Measurements from ENCODE around the gene PLXNC1.

PLXNC1 gene

DNA sequence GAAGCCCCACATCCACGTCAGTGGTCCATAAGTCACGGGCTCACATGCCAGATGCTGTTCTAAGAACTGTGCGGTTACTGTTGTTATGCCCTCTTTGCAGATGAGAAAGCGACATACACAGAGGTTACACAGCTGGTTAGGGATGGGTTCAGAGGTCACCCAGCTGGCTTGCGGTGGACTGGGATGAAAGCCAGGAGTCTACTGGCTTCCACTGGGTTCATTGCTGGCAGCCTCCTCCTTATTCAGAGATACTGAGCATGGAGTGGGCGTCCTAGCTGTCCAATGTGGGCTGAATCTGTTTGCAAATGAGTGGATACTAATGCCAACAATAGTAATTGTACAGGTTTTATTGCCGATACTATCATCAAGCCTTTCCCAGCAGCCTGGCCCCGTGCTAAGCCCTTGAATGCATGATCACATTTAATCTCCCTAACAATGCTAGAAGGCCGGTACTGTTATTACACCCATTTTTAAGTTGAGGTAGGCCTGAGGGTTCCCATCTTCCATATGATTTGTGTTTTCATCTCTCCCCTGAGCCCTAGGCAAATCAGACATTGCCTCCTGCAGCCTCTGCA lies 129.1 kb downstream of the PLXNC1 start:
- DNase-seq, result no peak
- WGBS (ENCODE audit: insufficient coverage), result 98% methylated on average over 6 of the region's 9 CpGs
- H3K4me1 ChIP-seq (ENCODE audit: control extremely low read depth in 1 of 4, control insufficient read depth in 4 of 4, insufficient read depth in 4 of 4, low read length in 3 of 4), result peaks cover 0 to 3% (median under 1%) of the 10 kb centered on the region in 4 experiments
- H3K36me3 ChIP-seq (ENCODE audit: control insufficient read depth in 4 of 4, insufficient read depth in 4 of 4, low read length in 3 of 4), result peaks cover 8 to 46% (median 20%) of the 10 kb centered on the region in 4 experiments
- no peaks in the 10 kb centered on the region for H3K27me3 ChIP-seq (replicated peaks in 2 of 5; ENCODE audit: control insufficient read depth in 4 of 5, insufficient read depth in 5 of 5, low read length in 4 of 5)
- no peak overlapping the region for H3K4me3 ChIP-seq (ENCODE audit: control insufficient read depth in 1 of 7, extremely low read depth in 1 of 7, insufficient read depth in 4 of 7, low read depth in 2 of 7, low read length in 6 of 7)
- POLR2A ChIA-PET, result no interaction called here
- no peaks in the 10 kb centered on the region for H3K9me3 ChIP-seq (ENCODE audit: control extremely low read depth in 1 of 5, control insufficient read depth in 4 of 5, insufficient read depth in 2 of 5, low read depth in 1 of 5, low read length in 4 of 5)
- no peak overlapping the region for H3K27ac ChIP-seq (ENCODE audit: insufficient read depth in 1 of 2, low read depth in 1 of 2, low read length in 2 of 2, poor library complexity in 1 of 2, severe bottlenecking in 2 of 2)
- CTCF ChIA-PET, result interaction anchor here (1.2 kb wide), 1 partner anchor 23 kb away, joined by 3 read pairs; no protein-coding TSS in a partner anchor

DNA sequence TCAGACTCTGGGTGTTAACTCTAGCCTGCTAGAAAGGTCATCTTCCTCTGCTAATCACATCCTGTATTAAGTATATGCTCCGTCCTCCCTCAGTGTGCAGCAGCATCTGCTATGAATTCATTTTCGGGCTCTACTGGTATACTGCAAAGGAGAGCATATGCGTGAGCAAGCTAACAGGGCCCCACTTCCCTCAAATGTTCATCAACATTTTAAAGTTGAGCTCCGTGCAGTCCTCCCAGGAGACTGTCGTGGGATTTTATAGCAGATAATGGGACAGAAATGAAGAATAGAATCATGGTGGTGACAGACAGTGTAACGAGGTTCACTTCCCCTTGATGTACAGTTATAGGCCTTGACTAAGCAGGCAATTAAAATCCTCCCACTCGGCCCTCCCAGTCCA lies 131.7 kb downstream of the PLXNC1 start:
- ChIA-PET POLR2A (no interaction called here), CTCF (interaction anchor here (1.2 to 1.5 kb wide), 3 partner anchors 9 to 252 kb away, joined by 3 to 6 read pairs (median 5); no protein-coding TSS in a partner anchor)
- H3K9me3 ChIP-seq (ENCODE audit: control extremely low read depth in 1 of 5, control insufficient read depth in 4 of 5, insufficient read depth in 2 of 5, low read depth in 1 of 5, low read length in 4 of 5), result no peaks in the 10 kb centered on the region
- H3K27me3 ChIP-seq (replicated peaks in 2 of 5; ENCODE audit: control insufficient read depth in 4 of 5, insufficient read depth in 5 of 5, low read length in 4 of 5), result no peaks in the 10 kb centered on the region
- peaks cover 0 to 10% (median 3%) of the 10 kb centered on the region in 4 experiments for H3K4me1 ChIP-seq (ENCODE audit: control extremely low read depth in 1 of 4, control insufficient read depth in 4 of 4, insufficient read depth in 4 of 4, low read length in 3 of 4)
- H3K27ac ChIP-seq (ENCODE audit: insufficient read depth in 1 of 2, low read depth in 1 of 2, low read length in 2 of 2, poor library complexity in 1 of 2, severe bottlenecking in 2 of 2), result no peak overlapping the region
- no peak overlapping the region for H3K4me3 ChIP-seq (ENCODE audit: control insufficient read depth in 1 of 7, extremely low read depth in 1 of 7, insufficient read depth in 4 of 7, low read depth in 2 of 7, low read length in 6 of 7)
- no peak for DNase-seq
- 95% methylated on average over 4 of the region's 7 CpGs for WGBS (ENCODE audit: insufficient coverage)
- H3K36me3 ChIP-seq (ENCODE audit: control insufficient read depth in 4 of 4, insufficient read depth in 4 of 4, low read length in 3 of 4), result peaks cover 16 to 51% (median 24%) of the 10 kb centered on the region in 4 experiments

DNA sequence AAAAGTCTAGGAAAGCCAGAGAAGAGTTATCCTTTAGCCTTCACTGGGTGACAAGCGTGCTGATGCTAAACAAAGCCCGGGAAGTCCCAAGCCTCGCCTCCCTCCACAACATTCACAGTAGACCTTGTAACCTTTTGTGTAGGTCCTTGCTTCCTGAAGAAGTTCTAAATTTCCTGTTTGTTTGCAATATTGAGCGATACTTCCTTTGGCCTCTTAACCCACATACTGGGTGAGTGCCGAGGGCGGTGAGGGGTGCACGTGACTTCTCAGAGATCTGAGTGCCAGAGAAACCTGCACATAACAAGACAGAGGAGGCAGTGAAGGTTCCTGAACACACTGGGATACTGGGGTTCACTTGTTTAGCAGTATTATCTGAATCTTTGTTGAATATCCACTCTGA lies 134.3 kb downstream of the PLXNC1 start:
- ChIA-PET CTCF (interaction anchor here (0.6 to 3.5 kb wide), 5 partner anchors 9 to 838 kb away, joined by 3 to 9 read pairs (median 3); no protein-coding TSS in a partner anchor), POLR2A (no interaction called here)
- 60% methylated on average over 7 of the region's 7 CpGs for WGBS (ENCODE audit: insufficient coverage)

DNA sequence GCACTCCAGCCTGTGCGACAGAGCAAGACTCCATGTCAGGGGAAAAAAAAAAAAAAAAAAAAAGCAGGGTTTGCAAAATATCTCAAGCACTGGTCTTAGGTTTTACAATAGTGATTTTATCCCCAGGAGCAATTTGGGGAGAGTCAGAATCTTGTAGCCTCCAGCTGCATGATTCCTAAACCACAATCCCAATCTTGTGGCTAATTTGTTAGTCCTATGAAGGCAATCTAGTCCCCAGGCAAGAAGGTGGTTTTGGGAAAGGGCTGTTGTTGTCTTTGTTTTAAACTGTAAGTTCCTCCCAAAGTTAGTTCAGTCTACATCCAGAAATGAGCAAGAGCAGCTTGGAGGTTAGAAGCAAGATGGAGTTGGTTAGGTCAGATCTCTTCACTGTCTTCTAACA lies 135.7 kb downstream of the PLXNC1 start:
- Histone ChIP-seq H3K4me3 (ENCODE audit: control insufficient read depth in 1 of 7, extremely low read depth in 1 of 7, insufficient read depth in 4 of 7, low read depth in 2 of 7, low read length in 6 of 7) (no peak overlapping the region), H3K4me1 (ENCODE audit: control extremely low read depth in 1 of 4, control insufficient read depth in 4 of 4, insufficient read depth in 4 of 4, low read length in 3 of 4) (peaks cover 0 to 10% (median 3%) of the 10 kb centered on the region in 4 experiments), H3K36me3 (ENCODE audit: control insufficient read depth in 4 of 4, insufficient read depth in 4 of 4, low read length in 3 of 4) (peaks cover 20 to 73% (median 39%) of the 10 kb centered on the region in 4 experiments), H3K9me3 (ENCODE audit: control extremely low read depth in 1 of 5, control insufficient read depth in 4 of 5, insufficient read depth in 2 of 5, low read depth in 1 of 5, low read length in 4 of 5) (no peaks in the 10 kb centered on the region), H3K27me3 (replicated peaks in 2 of 5; ENCODE audit: control insufficient read depth in 4 of 5, insufficient read depth in 5 of 5, low read length in 4 of 5) (no peaks in the 10 kb centered on the region), H3K27ac (ENCODE audit: insufficient read depth in 1 of 2, low read depth in 1 of 2, low read length in 2 of 2, poor library complexity in 1 of 2, severe bottlenecking in 2 of 2) (no peak overlapping the region)
- CTCF ChIA-PET, result interaction anchor here (1.2 to 3.5 kb wide), 4 partner anchors 10 to 18 kb away, joined by 3 to 9 read pairs (median 4); no protein-coding TSS in a partner anchor
- POLR2A ChIA-PET, result interaction anchor here (0.7 to 1.0 kb wide), 2 partner anchors 34 to 111 kb away, joined by 3 to 4 read pairs; no protein-coding TSS in a partner anchor
- 100% methylated on average over 1 of the region's 1 CpG for WGBS (ENCODE audit: insufficient coverage)
- no peak for DNase-seq

More for the DNA sequence above, 134.3 kb downstream of the PLXNC1 start:
- Histone ChIP-seq H3K4me1 (ENCODE audit: control extremely low read depth in 1 of 4, control insufficient read depth in 4 of 4, insufficient read depth in 4 of 4, low read length in 3 of 4) (peaks cover 0 to 10% (median 3%) of the 10 kb centered on the region in 4 experiments), H3K27ac (ENCODE audit: insufficient read depth in 1 of 2, low read depth in 1 of 2, low read length in 2 of 2, poor library complexity in 1 of 2, severe bottlenecking in 2 of 2) (no peak overlapping the region), H3K9me3 (ENCODE audit: control extremely low read depth in 1 of 5, control insufficient read depth in 4 of 5, insufficient read depth in 2 of 5, low read depth in 1 of 5, low read length in 4 of 5) (no peaks in the 10 kb centered on the region), H3K36me3 (ENCODE audit: control insufficient read depth in 4 of 4, insufficient read depth in 4 of 4, low read length in 3 of 4) (peaks cover 22 to 62% (median 30%) of the 10 kb centered on the region in 4 experiments), H3K27me3 (replicated peaks in 2 of 5; ENCODE audit: control insufficient read depth in 4 of 5, insufficient read depth in 5 of 5, low read length in 4 of 5) (no peaks in the 10 kb centered on the region), H3K4me3 (ENCODE audit: control insufficient read depth in 1 of 7, extremely low read depth in 1 of 7, insufficient read depth in 4 of 7, low read depth in 2 of 7, low read length in 6 of 7) (no peak overlapping the region)
- DNase-seq, result peak in 2 of 3 donors; percentile 20 to 21

DNA sequence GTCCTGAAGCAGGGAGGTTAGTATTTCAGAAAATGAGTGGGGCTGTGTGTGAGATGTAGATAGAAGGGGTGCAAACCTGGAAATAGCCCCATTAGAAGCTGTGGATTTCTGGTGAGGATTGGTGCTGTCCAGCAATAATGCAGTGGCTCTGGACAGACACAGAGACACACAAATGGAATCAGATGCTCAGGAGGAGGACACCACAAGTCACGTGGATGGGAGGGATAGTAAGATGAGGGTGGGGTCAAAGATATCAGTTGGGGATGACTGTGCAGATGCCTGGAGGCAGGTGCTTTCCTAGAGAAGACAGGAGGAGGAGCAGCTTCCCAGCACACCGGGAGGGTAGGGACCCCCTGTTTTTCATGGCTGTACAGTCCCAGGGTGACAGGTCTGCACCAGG lies 136.5 kb downstream of the PLXNC1 start:
- WGBS (ENCODE audit: insufficient coverage), result 100% methylated on average over 2 of the region's 2 CpGs
- Histone ChIP-seq H3K36me3 (ENCODE audit: control insufficient read depth in 4 of 4, insufficient read depth in 4 of 4, low read length in 3 of 4) (peaks cover 13 to 72% (median 38%) of the 10 kb centered on the region in 4 experiments), H3K4me1 (ENCODE audit: control extremely low read depth in 1 of 4, control insufficient read depth in 4 of 4, insufficient read depth in 4 of 4, low read length in 3 of 4) (peaks cover 0 to 10% (median 3%) of the 10 kb centered on the region in 4 experiments), H3K27me3 (replicated peaks in 2 of 5; ENCODE audit: control insufficient read depth in 4 of 5, insufficient read depth in 5 of 5, low read length in 4 of 5) (no peaks in the 10 kb centered on the region), H3K9me3 (ENCODE audit: control extremely low read depth in 1 of 5, control insufficient read depth in 4 of 5, insufficient read depth in 2 of 5, low read depth in 1 of 5, low read length in 4 of 5) (no peaks in the 10 kb centered on the region), H3K4me3 (ENCODE audit: control insufficient read depth in 1 of 7, extremely low read depth in 1 of 7, insufficient read depth in 4 of 7, low read depth in 2 of 7, low read length in 6 of 7) (no peak overlapping the region), H3K27ac (ENCODE audit: insufficient read depth in 1 of 2, low read depth in 1 of 2, low read length in 2 of 2, poor library complexity in 1 of 2, severe bottlenecking in 2 of 2) (no peak overlapping the region)
- DNase-seq, result no peak
- ChIA-PET CTCF (interaction anchor here (0.9 to 3.5 kb wide), 3 partner anchors 11 to 41 kb away, joined by 3 to 9 read pairs (median 3); no protein-coding TSS in a partner anchor), POLR2A (interaction anchor here (1.0 kb wide), 1 partner anchor 35 kb away, joined by 4 read pairs; no protein-coding TSS in a partner anchor)

DNA sequence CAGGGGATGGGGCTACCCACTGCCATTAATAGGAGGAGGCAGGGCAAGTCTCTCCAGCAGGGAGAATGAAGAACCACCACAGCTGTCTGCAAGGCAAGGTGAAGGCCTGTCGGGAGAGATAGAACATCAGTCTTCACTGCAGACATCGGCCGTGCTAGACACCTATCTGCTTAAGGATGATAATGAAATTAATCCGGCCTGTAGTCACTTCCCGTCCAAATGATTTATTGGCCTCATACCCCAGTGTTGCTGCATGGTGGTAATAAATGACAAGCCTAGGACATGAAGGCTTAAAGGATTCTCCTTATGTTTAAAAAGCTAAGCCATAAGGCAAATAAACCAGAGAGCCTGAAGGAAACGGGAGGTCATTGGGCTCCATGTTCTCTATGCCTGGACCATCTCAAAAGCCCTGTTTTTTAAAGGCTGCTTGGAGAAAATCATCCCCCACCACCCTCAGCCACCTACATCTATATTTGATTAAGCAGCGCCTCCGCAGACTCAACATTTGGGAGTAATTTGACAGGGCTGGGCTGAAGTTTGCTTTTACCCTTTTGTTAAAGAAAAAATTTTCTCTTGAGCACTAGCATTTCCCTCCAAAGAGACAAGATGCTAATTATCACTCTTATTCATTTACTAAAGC lies 137.7 kb downstream of the PLXNC1 start:
- H3K9me3 ChIP-seq (ENCODE audit: control extremely low read depth in 1 of 5, control insufficient read depth in 4 of 5, insufficient read depth in 2 of 5, low read depth in 1 of 5, low read length in 4 of 5), result no peaks in the 10 kb centered on the region
- 93% methylated on average over 4 of the region's 8 CpGs for WGBS (ENCODE audit: insufficient coverage)
- ChIA-PET CTCF (interaction anchor here (0.9 to 3.5 kb wide), 3 partner anchors 12 to 43 kb away, joined by 3 to 9 read pairs (median 3); no protein-coding TSS in a partner anchor), POLR2A (no interaction called here)
- H3K36me3 ChIP-seq (ENCODE audit: control insufficient read depth in 4 of 4, insufficient read depth in 4 of 4, low read length in 3 of 4), result peaks cover 11 to 61% (median 32%) of the 10 kb centered on the region in 4 experiments
- DNase-seq, result peak in 1 of 3 donors; percentile 19
- no peak overlapping the region for H3K27ac ChIP-seq (ENCODE audit: insufficient read depth in 1 of 2, low read depth in 1 of 2, low read length in 2 of 2, poor library complexity in 1 of 2, severe bottlenecking in 2 of 2)
- H3K27me3 ChIP-seq (replicated peaks in 2 of 5; ENCODE audit: control insufficient read depth in 4 of 5, insufficient read depth in 5 of 5, low read length in 4 of 5), result no peaks in the 10 kb centered on the region
- H3K4me1 ChIP-seq (ENCODE audit: control extremely low read depth in 1 of 4, control insufficient read depth in 4 of 4, insufficient read depth in 4 of 4, low read length in 3 of 4), result peaks cover 0 to 10% (median 3%) of the 10 kb centered on the region in 4 experiments
- no peak overlapping the region for H3K4me3 ChIP-seq (ENCODE audit: control insufficient read depth in 1 of 7, extremely low read depth in 1 of 7, insufficient read depth in 4 of 7, low read depth in 2 of 7, low read length in 6 of 7)
